HCT116 (cell line): ENCODE results near the gene SQSTM1.

Experiments used
- CTCF ChIP-seq, 3 experiments: fragments of 200-600 bp in 1 of 3; sonication (generic) in 1 of 3; IDR thresholded peaks in 2 of 3; conservative IDR thresholded peaks in 1 of 3; 2 replicates each; pipeline ENCODE4 v1.5.1; 2012 to 2017; ENCODE audit warnings: low read depth in 2 of 3, low read length in 2 of 3, antibody characterized with exemption in 1 of 3, borderline replicate concordance in 1 of 3, control low read depth in 1 of 3, mild to moderate bottlenecking in 1 of 3, mixed read lengths in 1 of 3, mixed run types in 1 of 3, moderate library complexity in 1 of 3; ENCODE audit not compliant: insufficient read depth in 1 of 3
- EZH2 ChIP-seq: fragments of 200-600 bp; sonication (generic); IDR thresholded peaks from 2 replicates; pipeline ENCODE4 v1.6.1; 2017; ENCODE audit warnings: antibody characterized with exemption, mixed run types
- JUND ChIP-seq: IDR thresholded peaks from 2 replicates; pipeline ENCODE4 v1.6.1; 2012
- POLR2AphosphoS5 ChIP-seq: IDR thresholded peaks from 2 replicates; pipeline ENCODE4 v1.6.1; 2011; ENCODE audit warnings: mild to moderate bottlenecking, low read depth, low read length, moderate library complexity
- SIN3A ChIP-seq: IDR thresholded peaks from 2 replicates; pipeline ENCODE4 v1.6.1; 2012; ENCODE audit warnings: low read depth

- TF ChIP-seq POLR2AphosphoS5 (no peak), EZH2 (no peak), SIN3A (no peak), CTCF (IDR thresholded peaks at IDR 0.05 in 2 of 3, conservative IDR thresholded peaks at IDR 0.05 in 1 of 3; ENCODE audit: borderline replicate concordance in 1 of 3, insufficient read depth in 1 of 3, low read depth in 2 of 3, low read length in 2 of 3) (no peak), JUND (no peak)
These were observed 47.8 kb downstream of the SQSTM1 start for GRCh38 chr5:179868541-179868940.
